Choroid plexus epithelial cell (primary cell): ENCODE data around the gene PREX1.

Experiments
- DNase-seq: peaks from one replicate; pipeline ENCODE4 v3.0.0-alpha.2; 2010; ENCODE audit warnings: low read depth
- H3K4me3 ChIP-seq: 2 replicates; pipeline ENCODE4 v1.5.1; 2011; ENCODE audit warnings: low read depth, mild to moderate bottlenecking, control low read depth, low read length, moderate library complexity
- CTCF ChIP-seq: conservative IDR thresholded peaks from 2 replicates; pipeline ENCODE4 v1.5.1; 2011; ENCODE audit warnings: low read depth, mild to moderate bottlenecking, control low read depth, inconsistent platforms, low read length, moderate library complexity

PREX1 gene

GRCh38 chr20:48614593-48615274, 213.1 kb downstream of the PREX1 start:
- no peak overlapping the region for H3K4me3 ChIP-seq
- TF ChIP-seq CTCF: no peak
- no peak for DNase-seq

- no peak for DNase-seq
- TF ChIP-seq CTCF: no peak
- no peak overlapping the region for H3K4me3 ChIP-seq
These were observed 213.9 kb downstream of the PREX1 start for GRCh38 chr20:48613926-48614325.

- no peak for TF ChIP-seq CTCF
- no peak for DNase-seq
- no peak overlapping the region for H3K4me3 ChIP-seq
These were observed 215.5 kb downstream of the PREX1 start for GRCh38 chr20:48612335-48612734.

GRCh38 chr20:48610996-48611395, 216.8 kb downstream of the PREX1 start:
- no peak for TF ChIP-seq CTCF
- DNase-seq: no peak
- no peak overlapping the region for H3K4me3 ChIP-seq

- TF ChIP-seq CTCF: no peak
These were observed 218.3 kb downstream of the PREX1 start for GRCh38 chr20:48609491-48609978.

GRCh38 chr20:48608756-48609155, 219.0 kb downstream of the PREX1 start:
- no peak for TF ChIP-seq CTCF
- no peak overlapping the region for H3K4me3 ChIP-seq
- no peak for DNase-seq

More at GRCh38 chr20:48609491-48609978, 218.3 kb downstream of the PREX1 start:
- no peak for DNase-seq
- no peak overlapping the region for H3K4me3 ChIP-seq

- DNase-seq: no peak
- no peak overlapping the region for H3K4me3 ChIP-seq
- TF ChIP-seq CTCF: no peak
These were observed 220.3 kb downstream of the PREX1 start for GRCh38 chr20:48607544-48607865.
